HEK293 (cell line): ENCODE data around the gene CYB561D2.
A peak's percentile ranks its signal among the peaks of the same experiment; 100 is the strongest.

ENCODE experiments used
- CTCF ChIA-PET: fragments of 350-600 bp; formaldehyde crosslinking; extraction: SDS; loops from one replicate; lab custom pipeline; 2021; ENCODE audit warnings: antibody characterized with exemption; lab: Yijun Ruan, JAX
- POLR2A ChIA-PET: fragments of 300-600 bp; formaldehyde crosslinking; extraction: SDS; loops from one replicate; lab custom pipeline; 2020; ENCODE audit warnings: antibody characterized with exemption, inconsistent platforms; lab: Yijun Ruan, JAX
- H3K27ac ChIP-seq: fragments of 200-500 bp; sonication (Bioruptor generic); 2 replicates; pipeline ENCODE4 v1.5.1; 2014; ENCODE audit warnings: low read depth, low read length, control low read depth, inconsistent platforms; ENCODE audit errors: extremely low read depth
- H3K36me3 ChIP-seq, 2 experiments: fragments of 200-500 bp in 1 of 2; sonication (Bioruptor generic) in 1 of 2; 1 replicate in 1 of 2; 2 replicates in 1 of 2; pipeline ENCODE4 v1.5.1; 2014 to 2017; ENCODE audit warnings: inconsistent platforms in 2 of 2, low read length in 2 of 2; ENCODE audit not compliant: control insufficient read depth in 2 of 2, insufficient read depth in 1 of 2
- H3K4me1 ChIP-seq: fragments of 200-500 bp; sonication (Bioruptor generic); 2 replicates; pipeline ENCODE4 v1.5.1; 2014; ENCODE audit warnings: mild to moderate bottlenecking, low read length, inconsistent platforms; ENCODE audit not compliant: control insufficient read depth, insufficient read depth
- H3K4me3 ChIP-seq: 2 replicates; pipeline ENCODE4 v1.5.1; 2011; ENCODE audit warnings: low read depth, mild to moderate bottlenecking, control low read depth, low read length, moderate library complexity
- H3K9me3 ChIP-seq: fragments of 200-500 bp; sonication (Bioruptor generic); 2 replicates; pipeline ENCODE4 v1.5.1; 2014; ENCODE audit warnings: low read depth, low read length, inconsistent platforms; ENCODE audit not compliant: control insufficient read depth, insufficient read depth
- HOXC10 ChIP-seq: sonication (generic); formaldehyde crosslinking; IDR thresholded peaks from 2 replicates; pipeline ENCODE4 v1.8.1; 2023; ENCODE audit warnings: mild to moderate bottlenecking, missing genetic modification reagents
- IKZF3 ChIP-seq: fragments of 450-650 bp; IDR thresholded peaks from 2 replicates; pipeline ENCODE4 v1.5.0; 2018; ENCODE audit warnings: missing biosample characterization, mild to moderate bottlenecking, missing genetic modification characterization, moderate library complexity
- MEIS1 ChIP-seq: sonication (generic); formaldehyde crosslinking; IDR thresholded peaks from 2 replicates; pipeline ENCODE4 v1.8.1; 2022; ENCODE audit warnings: missing genetic modification reagents, mild to moderate bottlenecking, borderline replicate concordance
- SP2 ChIP-seq: fragments of 450-650 bp; formaldehyde crosslinking; IDR thresholded peaks from 2 replicates; pipeline ENCODE4 v1.5.1; 2016; ENCODE audit warnings: missing biosample characterization, missing genetic modification characterization
- ZFP3 ChIP-seq: fragments of 450-650 bp; formaldehyde crosslinking; IDR thresholded peaks from 2 replicates; pipeline ENCODE4 v1.5.1; 2016; ENCODE audit warnings: low read depth, missing biosample characterization, missing genetic modification characterization
- ZNF510 ChIP-seq: fragments of 450-650 bp; formaldehyde crosslinking; IDR thresholded peaks from 2 replicates; pipeline ENCODE4 v1.5.1; 2018; ENCODE audit warnings: mild to moderate bottlenecking, missing genetic modification characterization, missing biosample characterization; ENCODE audit not compliant: insufficient replicate concordance
- ZNF530 ChIP-seq: fragments of 450-650 bp; formaldehyde crosslinking; IDR thresholded peaks from 2 replicates; pipeline ENCODE4 v1.5.1; 2016; ENCODE audit warnings: low read depth, missing biosample characterization, missing genetic modification characterization
- ZNF555 ChIP-seq: fragments of 450-650 bp; formaldehyde crosslinking; conservative IDR thresholded peaks from 2 replicates; pipeline ENCODE4 v1.5.1; 2017; ENCODE audit warnings: missing biosample characterization, mild to moderate bottlenecking, missing genetic modification characterization, inconsistent platforms
- ZNF596 ChIP-seq: fragments of 450-650 bp; IDR thresholded peaks from 2 replicates; pipeline ENCODE4 v1.5.0; 2018; ENCODE audit warnings: missing biosample characterization, mild to moderate bottlenecking, missing genetic modification characterization, moderate library complexity
- ZNF600 ChIP-seq: fragments of 450-650 bp; formaldehyde crosslinking; IDR thresholded peaks from 2 replicates; pipeline ENCODE4 v1.5.1; 2016; ENCODE audit warnings: missing biosample characterization, missing genetic modification characterization
- ZXDB ChIP-seq: fragments of 450-650 bp; formaldehyde crosslinking; IDR thresholded peaks from 2 replicates; pipeline ENCODE4 v1.5.1; 2016; ENCODE audit warnings: missing biosample characterization, missing genetic modification characterization
- TF ChIP-seq, protein P1 (sequence below): fragments of 450-650 bp; formaldehyde crosslinking; IDR thresholded peaks from 2 replicates; pipeline ENCODE4 v1.5.1; 2017; ENCODE audit warnings: missing biosample characterization, missing genetic modification characterization
- TF ChIP-seq, protein P2 (sequence below): fragments of 450-650 bp; formaldehyde crosslinking; IDR thresholded peaks from 2 replicates; pipeline ENCODE4 v1.5.1; 2017; ENCODE audit warnings: missing biosample characterization, missing genetic modification characterization
- TF ChIP-seq, protein P3 (sequence below): fragments of 450-650 bp; formaldehyde crosslinking; IDR thresholded peaks from 2 replicates; pipeline ENCODE4 v1.5.1; 2016; ENCODE audit warnings: missing biosample characterization, missing genetic modification characterization
- TF ChIP-seq, protein P4 (sequence below): fragments of 450-650 bp; formaldehyde crosslinking; IDR thresholded peaks from 2 replicates; pipeline ENCODE4 v1.5.1; 2016; ENCODE audit warnings: missing biosample characterization, missing genetic modification characterization

CYB561D2 gene

DNA sequence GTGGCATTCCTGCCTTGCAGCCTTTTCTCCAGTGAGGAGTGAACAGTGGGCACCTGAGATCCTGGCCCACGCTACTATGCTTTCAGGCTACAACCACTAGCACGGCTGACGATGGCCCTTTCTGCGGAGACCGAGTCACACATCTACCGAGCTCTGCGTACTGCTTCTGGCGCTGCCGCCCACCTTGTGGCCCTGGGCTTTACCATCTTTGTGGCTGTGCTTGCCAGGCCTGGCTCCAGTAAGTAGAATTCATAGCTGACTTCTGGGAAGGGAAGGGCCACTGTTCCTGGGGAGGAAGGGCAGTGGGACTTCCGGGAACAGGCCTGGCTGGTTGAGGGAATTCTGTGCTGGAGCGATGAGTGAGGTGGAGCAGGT, 648 bp downstream of the CYB561D2 start:
- CTCF ChIA-PET, result interaction anchor here (5.3 kb wide), 1 partner anchor 199 kb away, joined by 27 read pairs; no protein-coding TSS in a partner anchor
- Histone ChIP-seq H3K36me3 (peaks cover 0 to 64% of the 10 kb centered on the region in 2 experiments; a peak in 1 of 3 replicates), H3K27ac (no peak overlapping the region; the same call in 1 of the 2 replicates), H3K4me1 (peaks cover 2% of the 10 kb centered on the region; the same call in 1 of the 2 replicates), H3K9me3 (no peaks in the 10 kb centered on the region), H3K4me3 (peak overlapping the region; percentile 72)
- POLR2A ChIA-PET, result interaction anchor here (1.2 to 5.3 kb wide), 3 partner anchors 15 to 218 kb away, joined by 3 to 51 read pairs (median 10); partner anchors contain the start of genes HEMK1, HYAL3 and NAA80
- TF ChIP-seq ZNF600 (tag by site-specific recombination) (0 out of 2 replicates have a peak, but pooled peaks have one; percentile 15), HOXC10 (CRISPR knock-in tag) (no peak), MEIS1 (CRISPR knock-in tag) (no peak), ZNF530 (no peak), ZXDB (tag by site-specific recombination) (no peak), ZFP3 (tag by site-specific recombination) (no peak), ZNF510 (no peak), IKZF3 (0 out of 2 replicates have a peak, but pooled peaks have one; percentile 12), ZNF596 (tag by site-specific recombination) (no peak), SP2 (no peak)
- TF ChIP-seq, protein P1, sequence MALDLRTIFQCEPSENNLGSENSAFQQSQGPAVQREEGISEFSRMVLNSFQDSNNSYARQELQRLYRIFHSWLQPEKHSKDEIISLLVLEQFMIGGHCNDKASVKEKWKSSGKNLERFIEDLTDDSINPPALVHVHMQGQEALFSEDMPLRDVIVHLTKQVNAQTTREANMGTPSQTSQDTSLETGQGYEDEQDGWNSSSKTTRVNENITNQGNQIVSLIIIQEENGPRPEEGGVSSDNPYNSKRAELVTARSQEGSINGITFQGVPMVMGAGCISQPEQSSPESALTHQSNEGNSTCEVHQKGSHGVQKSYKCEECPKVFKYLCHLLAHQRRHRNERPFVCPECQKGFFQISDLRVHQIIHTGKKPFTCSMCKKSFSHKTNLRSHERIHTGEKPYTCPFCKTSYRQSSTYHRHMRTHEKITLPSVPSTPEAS (tag by site-specific recombination), result no peak
- TF ChIP-seq, protein P2, sequence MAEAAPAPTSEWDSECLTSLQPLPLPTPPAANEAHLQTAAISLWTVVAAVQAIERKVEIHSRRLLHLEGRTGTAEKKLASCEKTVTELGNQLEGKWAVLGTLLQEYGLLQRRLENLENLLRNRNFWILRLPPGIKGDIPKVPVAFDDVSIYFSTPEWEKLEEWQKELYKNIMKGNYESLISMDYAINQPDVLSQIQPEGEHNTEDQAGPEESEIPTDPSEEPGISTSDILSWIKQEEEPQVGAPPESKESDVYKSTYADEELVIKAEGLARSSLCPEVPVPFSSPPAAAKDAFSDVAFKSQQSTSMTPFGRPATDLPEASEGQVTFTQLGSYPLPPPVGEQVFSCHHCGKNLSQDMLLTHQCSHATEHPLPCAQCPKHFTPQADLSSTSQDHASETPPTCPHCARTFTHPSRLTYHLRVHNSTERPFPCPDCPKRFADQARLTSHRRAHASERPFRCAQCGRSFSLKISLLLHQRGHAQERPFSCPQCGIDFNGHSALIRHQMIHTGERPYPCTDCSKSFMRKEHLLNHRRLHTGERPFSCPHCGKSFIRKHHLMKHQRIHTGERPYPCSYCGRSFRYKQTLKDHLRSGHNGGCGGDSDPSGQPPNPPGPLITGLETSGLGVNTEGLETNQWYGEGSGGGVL (tag by site-specific recombination), result no peak
- TF ChIP-seq, protein P3, sequence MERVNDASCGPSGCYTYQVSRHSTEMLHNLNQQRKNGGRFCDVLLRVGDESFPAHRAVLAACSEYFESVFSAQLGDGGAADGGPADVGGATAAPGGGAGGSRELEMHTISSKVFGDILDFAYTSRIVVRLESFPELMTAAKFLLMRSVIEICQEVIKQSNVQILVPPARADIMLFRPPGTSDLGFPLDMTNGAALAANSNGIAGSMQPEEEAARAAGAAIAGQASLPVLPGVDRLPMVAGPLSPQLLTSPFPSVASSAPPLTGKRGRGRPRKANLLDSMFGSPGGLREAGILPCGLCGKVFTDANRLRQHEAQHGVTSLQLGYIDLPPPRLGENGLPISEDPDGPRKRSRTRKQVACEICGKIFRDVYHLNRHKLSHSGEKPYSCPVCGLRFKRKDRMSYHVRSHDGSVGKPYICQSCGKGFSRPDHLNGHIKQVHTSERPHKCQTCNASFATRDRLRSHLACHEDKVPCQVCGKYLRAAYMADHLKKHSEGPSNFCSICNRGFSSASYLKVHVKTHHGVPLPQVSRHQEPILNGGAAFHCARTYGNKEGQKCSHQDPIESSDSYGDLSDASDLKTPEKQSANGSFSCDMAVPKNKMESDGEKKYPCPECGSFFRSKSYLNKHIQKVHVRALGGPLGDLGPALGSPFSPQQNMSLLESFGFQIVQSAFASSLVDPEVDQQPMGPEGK (tag by site-specific recombination), result no peak

DNA sequence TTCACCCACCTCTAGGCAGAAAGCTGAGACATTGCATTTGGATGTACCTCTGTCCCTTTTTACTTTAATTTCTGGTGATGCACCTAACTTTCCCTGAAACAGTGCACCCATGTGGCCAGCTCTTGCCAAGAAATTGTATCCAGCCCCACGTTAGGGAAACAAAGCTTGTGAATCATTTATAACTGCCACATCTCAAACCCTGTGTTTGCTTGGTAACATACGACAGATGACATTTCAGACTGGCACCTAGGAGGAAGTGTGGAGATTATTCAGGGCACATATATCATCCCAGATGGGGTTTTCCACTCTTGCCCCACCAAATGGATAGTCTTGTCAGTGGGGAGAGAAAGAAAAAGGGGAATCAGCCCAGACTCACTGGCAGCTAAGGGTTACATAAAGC, 2.1 kb downstream of the CYB561D2 start:
- TF ChIP-seq, protein P4, sequence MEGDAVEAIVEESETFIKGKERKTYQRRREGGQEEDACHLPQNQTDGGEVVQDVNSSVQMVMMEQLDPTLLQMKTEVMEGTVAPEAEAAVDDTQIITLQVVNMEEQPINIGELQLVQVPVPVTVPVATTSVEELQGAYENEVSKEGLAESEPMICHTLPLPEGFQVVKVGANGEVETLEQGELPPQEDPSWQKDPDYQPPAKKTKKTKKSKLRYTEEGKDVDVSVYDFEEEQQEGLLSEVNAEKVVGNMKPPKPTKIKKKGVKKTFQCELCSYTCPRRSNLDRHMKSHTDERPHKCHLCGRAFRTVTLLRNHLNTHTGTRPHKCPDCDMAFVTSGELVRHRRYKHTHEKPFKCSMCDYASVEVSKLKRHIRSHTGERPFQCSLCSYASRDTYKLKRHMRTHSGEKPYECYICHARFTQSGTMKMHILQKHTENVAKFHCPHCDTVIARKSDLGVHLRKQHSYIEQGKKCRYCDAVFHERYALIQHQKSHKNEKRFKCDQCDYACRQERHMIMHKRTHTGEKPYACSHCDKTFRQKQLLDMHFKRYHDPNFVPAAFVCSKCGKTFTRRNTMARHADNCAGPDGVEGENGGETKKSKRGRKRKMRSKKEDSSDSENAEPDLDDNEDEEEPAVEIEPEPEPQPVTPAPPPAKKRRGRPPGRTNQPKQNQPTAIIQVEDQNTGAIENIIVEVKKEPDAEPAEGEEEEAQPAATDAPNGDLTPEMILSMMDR (tag by site-specific recombination), result peak; percentile 22; the same call in 1 of the 2 replicates
- no peak for TF ChIP-seq ZNF555
- ChIA-PET POLR2A (interaction anchor here (0.6 to 3.1 kb wide), 6 partner anchors 9 to 1147 kb away, joined by 3 to 23 read pairs (median 6); partner anchors contain the start of genes DCAF1, GMPPB, HEMK1 and HYAL3), CTCF (interaction anchor here (0.6 to 0.9 kb wide), 3 partner anchors 8 to 1036 kb away, joined by 3 to 5 read pairs (median 4); no protein-coding TSS in a partner anchor)
- no peaks in the 10 kb centered on the region for H3K4me1 ChIP-seq
- no peak overlapping the region for H3K4me3 ChIP-seq
- H3K27ac ChIP-seq, result peak overlapping the region; percentile 27; the same call in 1 of the 2 replicates
- H3K36me3 ChIP-seq, result peaks cover 0 to 69% of the 10 kb centered on the region in 2 experiments; a peak in 1 of 3 replicates
- no peaks in the 10 kb centered on the region for H3K9me3 ChIP-seq
